SK-N-SH (cell line): ENCODE results near the gene B3GALT2. TPM values are rescaled to one million over a fixed set of nuclear protein-coding genes. Genes with fewer than 3 reads are reported as not detected.
A peak's percentile ranks its signal among the peaks of the same experiment; 100 is the strongest.

ENCODE experiments used
- CTCF ChIA-PET: fragments of 300-600, 350-600 bp; formaldehyde crosslinking; extraction: SDS; loops from one replicate; lab custom pipeline; 2021; lab: Yijun Ruan, JAX
- POLR2A ChIA-PET: fragments of 350-600 bp; sonication (Branson Sonifier 250); formaldehyde crosslinking; extraction: SDS; loops from one replicate; lab custom pipeline; 2020; ENCODE audit warnings: antibody characterized with exemption, inconsistent platforms; lab: Yijun Ruan, JAX
- DNase-seq: peaks from one replicate; pipeline ENCODE4 v3.0.0; 2012
- H2AFZ ChIP-seq: fragments of 200-600 bp; sonication (generic); 2 replicates; pipeline ENCODE4 v1.8.1; 2016; ENCODE audit warnings: antibody characterized with exemption, mild to moderate bottlenecking, low read depth
- H3F3A ChIP-seq: fragments of 200-600 bp; sonication (generic); replicated peaks from 2 replicates; pipeline ENCODE3; 2016; ENCODE audit warnings: antibody characterized with exemption, mild to moderate bottlenecking; ENCODE audit not compliant: insufficient read depth
- H3K27ac ChIP-seq, 2 experiments: fragments of 200-500 bp in 1 of 2; fragments of 200-600 bp in 1 of 2; sonication (Bioruptor generic) in 1 of 2; sonication (generic), shearing (Covaris generic) in 1 of 2; 2 replicates each; pipeline versions ENCODE4 v1.5.1 to v1.6.1; 2014 to 2016; ENCODE audit warnings: low read depth in 2 of 2, inconsistent platforms in 1 of 2, low read length in 1 of 2, mild to moderate bottlenecking in 1 of 2, mixed read lengths in 1 of 2
- H3K27me3 ChIP-seq: fragments of 200-600 bp; sonication (generic), shearing (Covaris generic); 2 replicates; pipeline ENCODE4 v1.6.1; 2016; ENCODE audit warnings: mixed run types; ENCODE audit not compliant: insufficient read depth
- H3K36me3 ChIP-seq, 2 experiments: fragments of 200-500 bp in 1 of 2; fragments of 200-600 bp in 1 of 2; sonication (Bioruptor generic) in 1 of 2; sonication (generic) in 1 of 2; replicated peaks in 1 of 2; 2 replicates each; pipeline versions ENCODE3 to v1.5.1; 2014 to 2016; ENCODE audit warnings: low read length in 1 of 2, mild to moderate bottlenecking in 1 of 2; ENCODE audit not compliant: insufficient read depth in 2 of 2, control insufficient read depth in 1 of 2
- H3K4me1 ChIP-seq, 2 experiments: fragments of 200-500 bp in 1 of 2; fragments of 200-600 bp in 1 of 2; sonication (Bioruptor generic) in 1 of 2; sonication (generic), shearing (Covaris generic) in 1 of 2; 2 replicates each; pipeline versions ENCODE4 v1.5.1 to v1.6.1; 2014 to 2016; ENCODE audit warnings: low read depth in 1 of 2, low read length in 1 of 2, mixed run types in 1 of 2; ENCODE audit not compliant: insufficient read depth in 2 of 2, control insufficient read depth in 1 of 2
- H3K4me2 ChIP-seq: fragments of 200-600 bp; sonication (generic), shearing (Covaris generic); 2 replicates; pipeline ENCODE4 v1.6.1; 2017; ENCODE audit warnings: mixed run types
- H3K4me3 ChIP-seq, 2 experiments: fragments of 200-500 bp in 1 of 2; fragments of 200-600 bp in 1 of 2; sonication (Bioruptor generic) in 1 of 2; sonication (generic), shearing (Covaris generic) in 1 of 2; 2 replicates each; pipeline versions ENCODE4 v1.5.1 to v1.8.1; 2014 to 2016; ENCODE audit warnings: low read depth in 2 of 2, inconsistent platforms in 1 of 2, low read length in 1 of 2, mild to moderate bottlenecking in 1 of 2, mixed read lengths in 1 of 2, moderate library complexity in 1 of 2
- H3K79me2 ChIP-seq: fragments of 200-600 bp; sonication (generic); 2 replicates; pipeline ENCODE4 v1.8.1; 2017; ENCODE audit warnings: mild to moderate bottlenecking; ENCODE audit not compliant: insufficient read depth
- H3K9ac ChIP-seq: fragments of 200-600 bp; sonication (generic); 2 replicates; pipeline ENCODE4 v1.6.1; 2017; ENCODE audit warnings: mixed run types
- H3K9me2 ChIP-seq: fragments of 200-600 bp; sonication (generic); 2 replicates; pipeline ENCODE4 v1.6.1; 2017; ENCODE audit warnings: mixed run types
- H3K9me3 ChIP-seq: fragments of 200-600 bp; sonication (generic); 2 replicates; pipeline ENCODE4 v1.6.1; 2017; ENCODE audit warnings: mixed run types, mild to moderate bottlenecking, moderate library complexity
- H4K20me1 ChIP-seq: fragments of 200-600 bp; sonication (generic); 2 replicates; pipeline ENCODE4 v1.6.1; 2017; ENCODE audit warnings: mild to moderate bottlenecking, mixed run types; ENCODE audit not compliant: insufficient read depth
- CHD2 ChIP-seq: fragments of 150-350 bp; IDR thresholded peaks from 2 replicates; pipeline ENCODE4 v1.6.1; 2018; ENCODE audit warnings: low read length; ENCODE audit not compliant: partially characterized antibody
- ELF1 ChIP-seq: IDR thresholded peaks from 2 replicates; pipeline ENCODE4 v1.4.0; 2012
- EP300 ChIP-seq, 2 experiments: IDR thresholded peaks; 2 replicates each; pipeline versions ENCODE4 v1.4.0 to v1.6.1; 2012; ENCODE audit warnings: borderline replicate concordance in 1 of 2, low read depth in 1 of 2, low read length in 1 of 2
- FOXJ3 ChIP-seq: sonication (generic); formaldehyde crosslinking; IDR thresholded peaks from 2 replicates; pipeline ENCODE4 v1.5.1; 2020; ENCODE audit warnings: mild to moderate bottlenecking, missing genetic modification reagents
- FOXM1 ChIP-seq: IDR thresholded peaks from 2 replicates; pipeline ENCODE4 v1.4.0; 2012; ENCODE audit warnings: low read depth, mild to moderate bottlenecking
- GABPA ChIP-seq: IDR thresholded peaks from 2 replicates; pipeline ENCODE4 v1.4.0; 2012; ENCODE audit warnings: low read depth, mild to moderate bottlenecking
- GATA2 ChIP-seq: sonication (generic); formaldehyde crosslinking; IDR thresholded peaks from 2 replicates; pipeline ENCODE4 v1.5.0; 2020; ENCODE audit warnings: mild to moderate bottlenecking, missing genetic modification reagents
- JUND ChIP-seq: IDR thresholded peaks from 2 replicates; pipeline ENCODE4 v1.4.0; 2012
- MEF2A ChIP-seq: IDR thresholded peaks from 2 replicates; pipeline ENCODE4 v1.4.0; 2012; ENCODE audit warnings: low read depth, borderline replicate concordance
- MXI1 ChIP-seq: IDR thresholded peaks from 2 replicates; pipeline ENCODE4 v1.6.1; 2012; ENCODE audit warnings: mild to moderate bottlenecking, low read depth, low read length, improper control_type of control experiment
- NRF1 ChIP-seq: IDR thresholded peaks from 2 replicates; pipeline ENCODE4 v1.6.1; 2012; ENCODE audit warnings: low read depth, mild to moderate bottlenecking, low read length
- RAD21 ChIP-seq: IDR thresholded peaks from 2 replicates; pipeline ENCODE4 v1.6.1; 2012; ENCODE audit warnings: mild to moderate bottlenecking, low read length
- RCOR1 ChIP-seq: fragments of 150-350 bp; IDR thresholded peaks from 2 replicates; pipeline ENCODE4 v1.6.1; 2017; ENCODE audit warnings: antibody characterized with exemption, low read length
- RFX5 ChIP-seq: IDR thresholded peaks from 2 replicates; pipeline ENCODE4 v1.6.1; 2012; ENCODE audit warnings: mild to moderate bottlenecking, improper control_type of control experiment, low read length
- SIN3A ChIP-seq: IDR thresholded peaks from 2 replicates; pipeline ENCODE4 v1.6.1; 2012; ENCODE audit warnings: low read depth, mild to moderate bottlenecking, low read length, moderate library complexity, borderline replicate concordance
- SMC3 ChIP-seq: IDR thresholded peaks from 2 replicates; pipeline ENCODE4 v1.6.1; 2012; ENCODE audit warnings: low read depth, low read length, improper control_type of control experiment
- TAF1 ChIP-seq: IDR thresholded peaks from 2 replicates; pipeline ENCODE4 v1.6.1; 2012; ENCODE audit warnings: low read depth, mild to moderate bottlenecking, low read length, moderate library complexity, borderline replicate concordance
- TCF12 ChIP-seq: IDR thresholded peaks from 2 replicates; pipeline ENCODE4 v1.4.0; 2012
- WGBS: methylation state at CpG from one replicate; pipeline ENCODE4 v1.1.6; 2017; ENCODE audit warnings: low lambda C conversion rate; 5-methylcytosine and 5-hydroxymethylcytosine counted together
- polyA plus RNA-seq, 3 experiments: library from polyadenylated mRNA; depleted of rRNA; stranded (reverse); fragments of >200 nt; gene quantifications; 2 replicates each; pipeline ENCODE4 v1.2.3, GENCODE V29; 2012
- TF ChIP-seq, protein P1 (sequence below): IDR thresholded peaks from 2 replicates; pipeline ENCODE4; 2012
- TF ChIP-seq, protein P2 (sequence below): fragments of 150-350 bp; IDR thresholded peaks from 2 replicates; pipeline ENCODE4 v1.6.1; 2017; ENCODE audit warnings: antibody characterized with exemption, low read length, low read depth, borderline replicate concordance
- TF ChIP-seq, protein P3 (sequence below): IDR thresholded peaks from 2 replicates; pipeline ENCODE4 v1.4.0; 2012; ENCODE audit warnings: low read depth, borderline replicate concordance
- TF ChIP-seq, protein P4 (sequence below): IDR thresholded peaks from 2 replicates; pipeline ENCODE4 v1.6.1; 2012; ENCODE audit warnings: mild to moderate bottlenecking, low read depth, low read length, moderate library complexity

B3GALT2 gene
- polyA plus RNA-seq, 1 of the 3 experiments (the other 2 are of a cell fraction), result 0.23 TPM

DNA sequence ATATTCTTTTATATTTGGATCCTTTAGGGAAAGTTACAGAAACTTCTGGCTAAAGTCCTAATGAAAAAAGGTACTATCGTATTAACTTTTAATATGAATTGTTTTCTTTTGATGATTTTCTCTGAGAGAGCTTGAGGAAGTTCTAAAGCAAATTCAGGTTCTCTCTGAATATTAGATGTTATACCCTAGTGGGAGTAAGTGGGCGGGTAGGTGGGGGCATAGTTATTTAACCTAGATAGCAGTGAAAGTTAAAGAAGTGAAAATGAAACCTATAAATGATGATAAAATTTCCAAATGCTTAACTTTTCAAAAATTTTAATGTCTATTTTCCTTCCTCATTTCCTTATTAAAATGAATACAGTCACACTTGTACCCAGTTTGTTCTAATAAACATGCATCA, 26.2 kb upstream of the B3GALT2 start (continued):
- TF ChIP-seq, protein P1, sequence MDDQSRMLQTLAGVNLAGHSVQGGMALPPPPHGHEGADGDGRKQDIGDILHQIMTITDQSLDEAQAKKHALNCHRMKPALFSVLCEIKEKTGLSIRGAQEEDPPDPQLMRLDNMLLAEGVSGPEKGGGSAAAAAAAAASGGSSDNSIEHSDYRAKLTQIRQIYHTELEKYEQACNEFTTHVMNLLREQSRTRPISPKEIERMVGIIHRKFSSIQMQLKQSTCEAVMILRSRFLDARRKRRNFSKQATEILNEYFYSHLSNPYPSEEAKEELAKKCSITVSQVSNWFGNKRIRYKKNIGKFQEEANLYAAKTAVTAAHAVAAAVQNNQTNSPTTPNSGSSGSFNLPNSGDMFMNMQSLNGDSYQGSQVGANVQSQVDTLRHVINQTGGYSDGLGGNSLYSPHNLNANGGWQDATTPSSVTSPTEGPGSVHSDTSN, result no peak
- TF ChIP-seq SMC3, result no peak
- TF ChIP-seq GATA2 (CRISPR knock-in tag), result no peak
- TF ChIP-seq RCOR1, result no peak
- no peak for TF ChIP-seq MEF2A

DNA sequence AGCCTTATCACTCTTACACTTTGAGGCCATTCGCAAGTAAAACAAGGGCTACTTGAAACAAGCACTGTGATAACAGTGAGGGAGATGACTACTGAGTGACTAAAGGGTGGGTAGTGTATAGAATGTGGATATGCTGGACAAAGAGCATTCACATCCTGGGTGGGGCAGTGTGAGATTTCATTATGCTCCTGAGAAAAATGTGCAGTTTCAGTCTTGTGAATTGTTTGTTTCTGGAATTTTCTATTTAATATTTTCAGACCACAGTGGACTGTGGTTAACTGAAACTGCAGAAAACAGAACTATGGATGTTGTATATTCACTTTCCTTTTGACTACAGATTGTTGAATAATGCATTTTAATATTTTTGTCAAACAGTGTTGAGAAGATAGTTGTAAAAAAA, 25.1 kb upstream of the B3GALT2 start:
- Histone ChIP-seq H3K4me1 (no peaks in the 10 kb centered on the region), H3K79me2 (no peaks in the 10 kb centered on the region), H3K9ac (no peak overlapping the region; the same call in 1 of the 2 replicates), H2AFZ (0 out of 2 replicates have a peak overlapping the region, but pooled peaks have one; percentile 20), H3K36me3 (peaks cover 50 to 65% of the 10 kb centered on the region in 2 experiments), H3K9me2 (no peaks in the 10 kb centered on the region), H3F3A (peaks cover 6% of the 10 kb centered on the region), H3K9me3 (no peaks in the 10 kb centered on the region), H3K4me3 (no peak overlapping the region), H3K27ac (peak overlapping the region; percentile 15 to 44; a peak in 3 of 4 replicates), H3K27me3 (no peaks in the 10 kb centered on the region), H4K20me1 (no peaks in the 10 kb centered on the region), H3K4me2 (no peak overlapping the region)
- POLR2A ChIA-PET, result no interaction called here
- 69% methylated on average over 1 of the region's 1 CpG for WGBS
- TF ChIP-seq TAF1, result no peak
- no peak for TF ChIP-seq CHD2
- no peak for TF ChIP-seq RCOR1
- TF ChIP-seq, protein P2, sequence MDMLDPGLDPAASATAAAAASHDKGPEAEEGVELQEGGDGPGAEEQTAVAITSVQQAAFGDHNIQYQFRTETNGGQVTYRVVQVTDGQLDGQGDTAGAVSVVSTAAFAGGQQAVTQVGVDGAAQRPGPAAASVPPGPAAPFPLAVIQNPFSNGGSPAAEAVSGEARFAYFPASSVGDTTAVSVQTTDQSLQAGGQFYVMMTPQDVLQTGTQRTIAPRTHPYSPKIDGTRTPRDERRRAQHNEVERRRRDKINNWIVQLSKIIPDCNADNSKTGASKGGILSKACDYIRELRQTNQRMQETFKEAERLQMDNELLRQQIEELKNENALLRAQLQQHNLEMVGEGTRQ, result no peak
- TF ChIP-seq TCF12, result no peak
- TF ChIP-seq ELF1, result no peak
- CTCF ChIA-PET, result no interaction called here
- no peak for DNase-seq

DNA sequence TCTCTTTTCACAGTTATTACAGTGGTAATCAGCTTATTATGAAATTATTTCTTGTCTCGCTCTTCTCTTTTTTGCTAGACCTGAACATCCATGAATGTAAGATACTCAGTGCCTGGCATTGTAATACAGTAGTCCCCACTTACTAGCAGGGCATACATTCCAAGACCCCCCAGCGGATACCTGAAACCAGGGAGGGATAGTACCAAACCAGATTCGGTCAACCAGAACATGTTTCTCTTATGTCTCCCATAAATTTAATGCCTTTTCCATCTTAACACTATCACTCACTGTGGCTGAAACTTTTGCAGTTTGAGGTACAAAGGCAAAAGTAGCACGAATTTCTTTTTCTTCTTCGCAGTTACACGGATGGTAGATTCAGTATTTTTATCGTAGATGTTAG, 24.6 kb upstream of the B3GALT2 start:
- CTCF ChIA-PET, result no interaction called here

More for the DNA sequence above, 24.6 kb upstream of the B3GALT2 start:
- Histone ChIP-seq H3K4me2 (no peak overlapping the region), H3K9me3 (no peaks in the 10 kb centered on the region), H3K9ac (no peak overlapping the region), H3K27me3 (no peaks in the 10 kb centered on the region), H4K20me1 (no peaks in the 10 kb centered on the region), H2AFZ (no peak overlapping the region), H3K4me3 (no peak overlapping the region), H3K9me2 (no peaks in the 10 kb centered on the region), H3K36me3 (peaks cover 50 to 65% of the 10 kb centered on the region in 2 experiments), H3K4me1 (no peaks in the 10 kb centered on the region), H3K79me2 (no peaks in the 10 kb centered on the region), H3K27ac (peak overlapping the region in 1 of 2 experiments; percentile 15; a peak in 2 of 4 replicates), H3F3A (peaks cover 6% of the 10 kb centered on the region)
- DNase-seq, result no peak
- no peak for TF ChIP-seq TCF12
- TF ChIP-seq SIN3A, result no peak
- TF ChIP-seq GATA2 (CRISPR knock-in tag), result no peak
- no peak for TF ChIP-seq FOXJ3 (CRISPR knock-in tag)
- no peak for TF ChIP-seq EP300 (IDR thresholded peaks at IDR 0.05; ENCODE audit: borderline replicate concordance in 1 of 2, low read depth in 1 of 2, low read length in 1 of 2)
- TF ChIP-seq JUND, result no peak
- TF ChIP-seq RFX5, result no peak
- no peak for TF ChIP-seq SMC3
- TF ChIP-seq, protein P3, sequence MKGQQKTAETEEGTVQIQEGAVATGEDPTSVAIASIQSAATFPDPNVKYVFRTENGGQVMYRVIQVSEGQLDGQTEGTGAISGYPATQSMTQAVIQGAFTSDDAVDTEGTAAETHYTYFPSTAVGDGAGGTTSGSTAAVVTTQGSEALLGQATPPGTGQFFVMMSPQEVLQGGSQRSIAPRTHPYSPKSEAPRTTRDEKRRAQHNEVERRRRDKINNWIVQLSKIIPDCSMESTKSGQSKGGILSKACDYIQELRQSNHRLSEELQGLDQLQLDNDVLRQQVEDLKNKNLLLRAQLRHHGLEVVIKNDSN, result no peak
- TF ChIP-seq, protein P4, sequence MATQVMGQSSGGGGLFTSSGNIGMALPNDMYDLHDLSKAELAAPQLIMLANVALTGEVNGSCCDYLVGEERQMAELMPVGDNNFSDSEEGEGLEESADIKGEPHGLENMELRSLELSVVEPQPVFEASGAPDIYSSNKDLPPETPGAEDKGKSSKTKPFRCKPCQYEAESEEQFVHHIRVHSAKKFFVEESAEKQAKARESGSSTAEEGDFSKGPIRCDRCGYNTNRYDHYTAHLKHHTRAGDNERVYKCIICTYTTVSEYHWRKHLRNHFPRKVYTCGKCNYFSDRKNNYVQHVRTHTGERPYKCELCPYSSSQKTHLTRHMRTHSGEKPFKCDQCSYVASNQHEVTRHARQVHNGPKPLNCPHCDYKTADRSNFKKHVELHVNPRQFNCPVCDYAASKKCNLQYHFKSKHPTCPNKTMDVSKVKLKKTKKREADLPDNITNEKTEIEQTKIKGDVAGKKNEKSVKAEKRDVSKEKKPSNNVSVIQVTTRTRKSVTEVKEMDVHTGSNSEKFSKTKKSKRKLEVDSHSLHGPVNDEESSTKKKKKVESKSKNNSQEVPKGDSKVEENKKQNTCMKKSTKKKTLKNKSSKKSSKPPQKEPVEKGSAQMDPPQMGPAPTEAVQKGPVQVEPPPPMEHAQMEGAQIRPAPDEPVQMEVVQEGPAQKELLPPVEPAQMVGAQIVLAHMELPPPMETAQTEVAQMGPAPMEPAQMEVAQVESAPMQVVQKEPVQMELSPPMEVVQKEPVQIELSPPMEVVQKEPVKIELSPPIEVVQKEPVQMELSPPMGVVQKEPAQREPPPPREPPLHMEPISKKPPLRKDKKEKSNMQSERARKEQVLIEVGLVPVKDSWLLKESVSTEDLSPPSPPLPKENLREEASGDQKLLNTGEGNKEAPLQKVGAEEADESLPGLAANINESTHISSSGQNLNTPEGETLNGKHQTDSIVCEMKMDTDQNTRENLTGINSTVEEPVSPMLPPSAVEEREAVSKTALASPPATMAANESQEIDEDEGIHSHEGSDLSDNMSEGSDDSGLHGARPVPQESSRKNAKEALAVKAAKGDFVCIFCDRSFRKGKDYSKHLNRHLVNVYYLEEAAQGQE, result no peak
- TF ChIP-seq GABPA, result no peak
- no peak for TF ChIP-seq MXI1
- TF ChIP-seq NRF1, result no peak
- TF ChIP-seq ELF1, result no peak
- TF ChIP-seq FOXM1, result no peak
- no peak for TF ChIP-seq RAD21
- WGBS, result 97% methylated on average over 7 of the region's 7 CpGs
- POLR2A ChIA-PET, result no interaction called here
